RPMI7951 (cell line): Measurements from ENCODE around the gene GALNT13. TPM values are rescaled to one million over a fixed set of nuclear protein-coding genes. Genes with fewer than 3 reads are reported as not detected.

ENCODE experiments used
- DNase-seq: peaks from one replicate; pipeline ENCODE4 v3.0.0-alpha.2; 2012; ENCODE audit warnings: low read depth
- total RNA-seq: library from RNA; depleted of rRNA; stranded (reverse); fragments of >200 nt; shearing (Covaris generic); gene quantifications from 2 replicates; pipeline ENCODE4 v1.2.3, GENCODE V29; 2014

The GALNT13 gene
- total RNA-seq, 1 experiment from 2014 or later: not detected

- DNase-seq: no peak
Observed at GRCh38 chr2:154223726-154224125, 352.0 kb downstream of the GALNT13 start.

- no peak for DNase-seq
Observed at GRCh38 chr2:154226931-154227330, 355.2 kb downstream of the GALNT13 start.

- DNase-seq: no peak
Observed at GRCh38 chr2:154228566-154229280, 357.0 kb downstream of the GALNT13 start.

GRCh38 chr2:154229966-154230365, 358.2 kb downstream of the GALNT13 start:
- no peak for DNase-seq

GRCh38 chr2:154231021-154231420, 359.3 kb downstream of the GALNT13 start:
- DNase-seq: no peak

- no peak for DNase-seq
Observed at GRCh38 chr2:154233231-154233630, 361.5 kb downstream of the GALNT13 start.

- DNase-seq: no peak
Observed at GRCh38 chr2:154238252-154238651, 366.5 kb downstream of the GALNT13 start.

- DNase-seq: no peak
Observed at GRCh38 chr2:154240316-154240715, 368.6 kb downstream of the GALNT13 start.

GRCh38 chr2:154240921-154241379, 369.2 kb downstream of the GALNT13 start:
- peak; percentile 23 for DNase-seq

GRCh38 chr2:154242687-154243086, 371.0 kb downstream of the GALNT13 start:
- DNase-seq: no peak

GRCh38 chr2:154243685-154244084, 372.0 kb downstream of the GALNT13 start:
- no peak for DNase-seq

GRCh38 chr2:154244932-154245331, 373.2 kb downstream of the GALNT13 start:
- no peak for DNase-seq

- no peak for DNase-seq
Observed at GRCh38 chr2:154247503-154247902, 375.8 kb downstream of the GALNT13 start.

GRCh38 chr2:154256136-154256535, 384.4 kb downstream of the GALNT13 start:
- no peak for DNase-seq

GRCh38 chr2:154259030-154259429, 387.3 kb downstream of the GALNT13 start:
- no peak for DNase-seq

GRCh38 chr2:154261473-154262027, 389.8 kb downstream of the GALNT13 start:
- DNase-seq: no peak

- no peak for DNase-seq
Observed at GRCh38 chr2:154263206-154263605, 391.5 kb downstream of the GALNT13 start.

- no peak for DNase-seq
Observed at GRCh38 chr2:154264024-154264423, 392.3 kb downstream of the GALNT13 start.

- DNase-seq: no peak
Observed at GRCh38 chr2:154267983-154268382, 396.3 kb downstream of the GALNT13 start.

- no peak for DNase-seq
Observed at GRCh38 chr2:154280543-154280942, 408.8 kb downstream of the GALNT13 start.

- no peak for DNase-seq
Observed at GRCh38 chr2:154289870-154290269, 418.1 kb downstream of the GALNT13 start.

- no peak for DNase-seq
Observed at GRCh38 chr2:154291511-154291910, 419.8 kb downstream of the GALNT13 start.

GRCh38 chr2:154291927-154292326, 420.2 kb downstream of the GALNT13 start:
- no peak for DNase-seq

- DNase-seq: no peak
Observed at GRCh38 chr2:154293864-154294263, 422.1 kb downstream of the GALNT13 start.
